ENCODE measurements around the gene TEDDM1. TPM values are rescaled to one million over a fixed set of nuclear protein-coding genes. Genes with fewer than 3 reads are reported as not detected.

TEDDM1 gene
- total RNA-seq, 2 donors from 2014 or later = not detected

GRCh38 chr1:182444497-182444896 is 44.0 kb upstream of the TEDDM1 start:
- H3K36me3 ChIP-seq = no peaks in the 10 kb centered on the region
- no peak overlapping the region for H3K4me3 ChIP-seq
- no peak for DNase-seq (ENCODE audit: low spot score)
- TF ChIP-seq CTCF (IDR thresholded peaks at IDR 0.05) (no peak), POLR2A (IDR thresholded peaks at IDR 0.05) (no peak), POLR2AphosphoS5 (IDR thresholded peaks at IDR 0.05) (no peak)
- intact Hi-C loops (cut with DNase I) = no loop called here
- H3K9me3 ChIP-seq = no peaks in the 10 kb centered on the region
- 58% methylated on average over 4 of the region's 4 CpGs for WGBS
- H3K4me1 ChIP-seq (replicated peaks) = no peaks in the 10 kb centered on the region
- H3K27ac ChIP-seq = no peak overlapping the region
- no peaks in the 10 kb centered on the region for H3K27me3 ChIP-seq (replicated peaks; ENCODE audit: insufficient read depth)

GRCh38 chr1:182442333-182442732 is 41.9 kb upstream of the TEDDM1 start:
- Histone ChIP-seq H3K36me3 (no peaks in the 10 kb centered on the region), H3K27ac (no peak overlapping the region), H3K4me1 (replicated peaks) (no peaks in the 10 kb centered on the region), H3K9me3 (no peaks in the 10 kb centered on the region), H3K27me3 (replicated peaks; ENCODE audit: insufficient read depth) (no peaks in the 10 kb centered on the region), H3K4me3 (no peak overlapping the region)
- DNase-seq (ENCODE audit: low spot score) = no peak
- 88% methylated on average over 1 of the region's 1 CpG for WGBS
- no peak for TF ChIP-seq POLR2AphosphoS5 (IDR thresholded peaks at IDR 0.05)
- no peak for TF ChIP-seq POLR2A (IDR thresholded peaks at IDR 0.05)
- no peak for TF ChIP-seq CTCF (IDR thresholded peaks at IDR 0.05)
- intact Hi-C loops (cut with DNase I) = no loop called here

- DNase-seq (ENCODE audit: low spot score) = no peak
- intact Hi-C loops (cut with DNase I) = no loop called here
- H3K27me3 ChIP-seq (replicated peaks; ENCODE audit: insufficient read depth) = no peaks in the 10 kb centered on the region
- no peaks in the 10 kb centered on the region for H3K36me3 ChIP-seq
- H3K4me3 ChIP-seq = no peak overlapping the region
- no peak for TF ChIP-seq POLR2AphosphoS5 (IDR thresholded peaks at IDR 0.05)
- TF ChIP-seq POLR2A (IDR thresholded peaks at IDR 0.05) = no peak
- no peak for TF ChIP-seq CTCF (IDR thresholded peaks at IDR 0.05)
- no peak overlapping the region for H3K27ac ChIP-seq
- H3K9me3 ChIP-seq = no peaks in the 10 kb centered on the region
- no peaks in the 10 kb centered on the region for H3K4me1 ChIP-seq (replicated peaks)
- WGBS = 92% methylated on average over 3 of the region's 3 CpGs
These were observed 41.3 kb upstream of the TEDDM1 start for GRCh38 chr1:182441719-182442118.

GRCh38 chr1:182438326-182438725 is 37.9 kb upstream of the TEDDM1 start:
- Histone ChIP-seq H3K4me3 (no peak overlapping the region), H3K36me3 (no peaks in the 10 kb centered on the region), H3K4me1 (replicated peaks) (no peaks in the 10 kb centered on the region), H3K9me3 (no peaks in the 10 kb centered on the region), H3K27me3 (replicated peaks; ENCODE audit: insufficient read depth) (no peaks in the 10 kb centered on the region), H3K27ac (no peak overlapping the region)
- TF ChIP-seq CTCF (IDR thresholded peaks at IDR 0.05) = no peak
- no peak for TF ChIP-seq POLR2A (IDR thresholded peaks at IDR 0.05)
- no peak for TF ChIP-seq POLR2AphosphoS5 (IDR thresholded peaks at IDR 0.05)
- DNase-seq (ENCODE audit: low spot score) = no peak
- WGBS = 91% methylated on average over 1 of the region's 1 CpG
- intact Hi-C loops (cut with DNase I) = no loop called here

GRCh38 chr1:182433580-182433979 is 33.1 kb upstream of the TEDDM1 start:
- no peak for TF ChIP-seq CTCF (IDR thresholded peaks at IDR 0.05)
- TF ChIP-seq POLR2AphosphoS5 (IDR thresholded peaks at IDR 0.05) = no peak
- no peak for TF ChIP-seq POLR2A (IDR thresholded peaks at IDR 0.05)
- no peak for DNase-seq (ENCODE audit: low spot score)
- no peak overlapping the region for H3K4me3 ChIP-seq
- H3K4me1 ChIP-seq (replicated peaks) = no peaks in the 10 kb centered on the region
- H3K36me3 ChIP-seq = no peaks in the 10 kb centered on the region
- intact Hi-C loops (cut with DNase I) = no loop called here
- 91% methylated on average over 1 of the region's 1 CpG for whole genome bisulfite sequencing
- H3K9me3 ChIP-seq = no peaks in the 10 kb centered on the region
- no peaks in the 10 kb centered on the region for H3K27me3 ChIP-seq (replicated peaks; ENCODE audit: insufficient read depth)
- no peak overlapping the region for H3K27ac ChIP-seq
